ENCODE results near the gene TBRG4. TPM values are rescaled to one million over a fixed set of nuclear protein-coding genes. Genes with fewer than 3 reads are reported as not detected.
A peak's percentile ranks its signal among the peaks of the same experiment; 100 is the strongest.

The TBRG4 gene
- total and polyA plus RNA-seq, 7 experiments from 2014 or later, result 55.1 to 143 (median 105) TPM

GRCh38 chr7:45146531-45147379 is 35.3 kb upstream of the TBRG4 start:
- Histone ChIP-seq H3K27me3 (ENCODE audit: control insufficient read depth in 2 of 2, insufficient read depth in 2 of 2, low read length in 2 of 2) (no peaks in the 10 kb centered on the region), H3K9me3 (ENCODE audit: control insufficient read depth in 2 of 3, low read length in 3 of 3) (no peaks in the 10 kb centered on the region), H3K36me3 (ENCODE audit: control insufficient read depth in 2 of 3, insufficient read depth in 3 of 3, low read length in 3 of 3) (no peaks in the 10 kb centered on the region), H3K4me1 (ENCODE audit: control insufficient read depth in 2 of 2, insufficient read depth in 2 of 2, low read length in 2 of 2) (no peaks in the 10 kb centered on the region), H3K4me3 (ENCODE audit: low read length) (no peak overlapping the region), H3K27ac (ENCODE audit: low read depth, low read length) (no peak overlapping the region)
- H3K27me3 Mint-ChIP-seq, result peaks cover 3 to 25% (median 17%) of the 10 kb centered on the region in 5 donors
- ATAC-seq (no peak), DNase-seq (no peak)
- CTCF ChIA-PET, result no interaction called here
- H3K4me1 Mint-ChIP-seq, result peaks cover 0 to 2% (median 0%) of the 10 kb centered on the region in 7 donors
- H3K9me3 Mint-ChIP-seq, result no peaks in the 10 kb centered on the region
- POLR2A ChIA-PET, result no interaction called here
- H3K4me3 Mint-ChIP-seq, result no peak overlapping the region
- no peaks in the 10 kb centered on the region for H3K36me3 Mint-ChIP-seq
- H3K27ac Mint-ChIP-seq, result no peak overlapping the region
- intact Hi-C loops (cut with micrococcal nuclease), result no loop called here

GRCh38 chr7:45145881-45146280 is 34.4 kb upstream of the TBRG4 start:
- Mint-ChIP-seq H3K27me3 (peaks cover 3 to 21% (median 17%) of the 10 kb centered on the region in 5 donors), H3K4me3 (no peak overlapping the region), H3K27ac (no peak overlapping the region), H3K9me3 (no peaks in the 10 kb centered on the region), H3K4me1 (peaks cover 0 to 2% (median 0%) of the 10 kb centered on the region in 7 donors), H3K36me3 (no peaks in the 10 kb centered on the region)
- no peak overlapping the region for H3K4me3 ChIP-seq (ENCODE audit: low read length)
- H3K9me3 ChIP-seq (ENCODE audit: control insufficient read depth in 2 of 3, low read length in 3 of 3), result no peaks in the 10 kb centered on the region
- no peaks in the 10 kb centered on the region for H3K36me3 ChIP-seq (ENCODE audit: control insufficient read depth in 2 of 3, insufficient read depth in 3 of 3, low read length in 3 of 3)
- no peaks in the 10 kb centered on the region for H3K27me3 ChIP-seq (ENCODE audit: control insufficient read depth in 2 of 2, insufficient read depth in 2 of 2, low read length in 2 of 2)
- H3K4me1 ChIP-seq (ENCODE audit: control insufficient read depth in 2 of 2, insufficient read depth in 2 of 2, low read length in 2 of 2), result no peaks in the 10 kb centered on the region
- intact Hi-C loops (cut with micrococcal nuclease), result no loop called here
- POLR2A ChIA-PET, result no interaction called here
- no peak overlapping the region for H3K27ac ChIP-seq (ENCODE audit: low read depth, low read length)
- CTCF ChIA-PET, result interaction anchor here (0.6 kb wide), 1 partner anchor 21 kb away, joined by 3 read pairs; no protein-coding TSS in a partner anchor
- ATAC-seq (no peak), DNase-seq (no peak)

- no peaks in the 10 kb centered on the region for H3K4me1 ChIP-seq (ENCODE audit: control insufficient read depth in 2 of 2, insufficient read depth in 2 of 2, low read length in 2 of 2)
- H3K27ac ChIP-seq (ENCODE audit: low read depth, low read length), result no peak overlapping the region
- peaks cover 0 to 6% (median 0%) of the 10 kb centered on the region in 7 donors for H3K4me1 Mint-ChIP-seq
- ChIA-PET CTCF (no interaction called here), POLR2A (no interaction called here)
- no peaks in the 10 kb centered on the region for H3K36me3 ChIP-seq (ENCODE audit: control insufficient read depth in 2 of 3, insufficient read depth in 3 of 3, low read length in 3 of 3)
- no peak overlapping the region for H3K4me3 Mint-ChIP-seq
- H3K4me3 ChIP-seq (ENCODE audit: low read length), result no peak overlapping the region
- ATAC-seq, result no peak
- peaks cover 0 to 2% (median 0%) of the 10 kb centered on the region in 5 donors for H3K36me3 Mint-ChIP-seq
- no peaks in the 10 kb centered on the region for H3K9me3 ChIP-seq (ENCODE audit: control insufficient read depth in 2 of 3, low read length in 3 of 3)
- H3K9me3 Mint-ChIP-seq, result no peaks in the 10 kb centered on the region
- no peaks in the 10 kb centered on the region for H3K27me3 ChIP-seq (ENCODE audit: control insufficient read depth in 2 of 2, insufficient read depth in 2 of 2, low read length in 2 of 2)
- intact Hi-C loops (cut with micrococcal nuclease), result no loop called here
- no peak for DNase-seq
- H3K27me3 Mint-ChIP-seq, result peaks cover 3 to 16% (median 11%) of the 10 kb centered on the region in 5 donors
- no peak overlapping the region for H3K27ac Mint-ChIP-seq
Observed at GRCh38 chr7:45143616-45144015, 32.1 kb upstream of the TBRG4 start.

- peaks cover 3 to 11% (median 8%) of the 10 kb centered on the region in 5 donors for H3K27me3 Mint-ChIP-seq
- Histone ChIP-seq H3K27me3 (ENCODE audit: control insufficient read depth in 2 of 2, insufficient read depth in 2 of 2, low read length in 2 of 2) (no peaks in the 10 kb centered on the region), H3K9me3 (ENCODE audit: control insufficient read depth in 2 of 3, low read length in 3 of 3) (no peaks in the 10 kb centered on the region), H3K36me3 (ENCODE audit: control insufficient read depth in 2 of 3, insufficient read depth in 3 of 3, low read length in 3 of 3) (no peaks in the 10 kb centered on the region), H3K4me1 (ENCODE audit: control insufficient read depth in 2 of 2, insufficient read depth in 2 of 2, low read length in 2 of 2) (peaks cover 0 to 3% of the 10 kb centered on the region in 2 donors), H3K27ac (ENCODE audit: low read depth, low read length) (no peak overlapping the region), H3K4me3 (ENCODE audit: low read length) (no peak overlapping the region)
- ChIA-PET POLR2A (no interaction called here), CTCF (no interaction called here)
- peak overlapping the region in 2 of 9 donors; percentile 3 to 50 for H3K27ac Mint-ChIP-seq
- H3K36me3 Mint-ChIP-seq, result peaks cover 0 to 2% (median 0%) of the 10 kb centered on the region in 5 donors
- H3K4me1 Mint-ChIP-seq, result peaks cover 4 to 24% (median 6%) of the 10 kb centered on the region in 7 donors
- no peak for ATAC-seq
- H3K4me3 Mint-ChIP-seq, result peak overlapping the region in 1 of 10 donors; percentile 9
- DNase-seq, result no peak
- intact Hi-C loops (cut with micrococcal nuclease), result no loop called here
- H3K9me3 Mint-ChIP-seq, result no peaks in the 10 kb centered on the region
Observed at GRCh38 chr7:45140827-45141226, 29.3 kb upstream of the TBRG4 start.

- Histone ChIP-seq H3K9me3 (ENCODE audit: control insufficient read depth in 2 of 3, low read length in 3 of 3) (no peaks in the 10 kb centered on the region), H3K27ac (ENCODE audit: low read depth, low read length) (no peak overlapping the region), H3K4me1 (ENCODE audit: control insufficient read depth in 2 of 2, insufficient read depth in 2 of 2, low read length in 2 of 2) (peaks cover 0 to 3% of the 10 kb centered on the region in 2 donors), H3K27me3 (ENCODE audit: control insufficient read depth in 2 of 2, insufficient read depth in 2 of 2, low read length in 2 of 2) (no peaks in the 10 kb centered on the region), H3K36me3 (ENCODE audit: control insufficient read depth in 2 of 3, insufficient read depth in 3 of 3, low read length in 3 of 3) (no peaks in the 10 kb centered on the region), H3K4me3 (ENCODE audit: low read length) (no peak overlapping the region)
- peaks cover 0 to 5% (median 0%) of the 10 kb centered on the region in 5 donors for H3K27me3 Mint-ChIP-seq
- peaks cover 0 to 2% (median 0%) of the 10 kb centered on the region in 5 donors for H3K36me3 Mint-ChIP-seq
- no peaks in the 10 kb centered on the region for H3K9me3 Mint-ChIP-seq
- intact Hi-C loops (cut with micrococcal nuclease), result loop anchor here (5.0 kb wide), 3 partner anchors 111 to 896 kb away; no protein-coding TSS in a partner anchor
- no peak for DNase-seq
- H3K27ac Mint-ChIP-seq, result no peak overlapping the region
- H3K4me3 Mint-ChIP-seq, result no peak overlapping the region
- CTCF ChIA-PET, result interaction anchor here (4.5 to 5.0 kb wide), 2 partner anchors 165 to 282 kb away, joined by 58 to 139 read pairs; no protein-coding TSS in a partner anchor
- peaks cover 6 to 27% (median 10%) of the 10 kb centered on the region in 7 donors for H3K4me1 Mint-ChIP-seq
- no peak for ATAC-seq
- POLR2A ChIA-PET, result interaction anchor here (1.8 to 1.9 kb wide), 2 partner anchors 138 to 165 kb away, joined by 7 to 9 read pairs; no protein-coding TSS in a partner anchor
Observed at GRCh38 chr7:45138433-45139267, 27.2 kb upstream of the TBRG4 start.

Data from naive thymus-derived CD4-positive, alpha-beta T cell (primary cell).